ENCODE data around the gene EGFL8.

Gene EGFL8

GRCh38 chr6:32146687-32147086 lies 17.7 kb upstream of the EGFL8 start:
- no peak for DNase-seq (ENCODE audit: low read depth)

DNA sequence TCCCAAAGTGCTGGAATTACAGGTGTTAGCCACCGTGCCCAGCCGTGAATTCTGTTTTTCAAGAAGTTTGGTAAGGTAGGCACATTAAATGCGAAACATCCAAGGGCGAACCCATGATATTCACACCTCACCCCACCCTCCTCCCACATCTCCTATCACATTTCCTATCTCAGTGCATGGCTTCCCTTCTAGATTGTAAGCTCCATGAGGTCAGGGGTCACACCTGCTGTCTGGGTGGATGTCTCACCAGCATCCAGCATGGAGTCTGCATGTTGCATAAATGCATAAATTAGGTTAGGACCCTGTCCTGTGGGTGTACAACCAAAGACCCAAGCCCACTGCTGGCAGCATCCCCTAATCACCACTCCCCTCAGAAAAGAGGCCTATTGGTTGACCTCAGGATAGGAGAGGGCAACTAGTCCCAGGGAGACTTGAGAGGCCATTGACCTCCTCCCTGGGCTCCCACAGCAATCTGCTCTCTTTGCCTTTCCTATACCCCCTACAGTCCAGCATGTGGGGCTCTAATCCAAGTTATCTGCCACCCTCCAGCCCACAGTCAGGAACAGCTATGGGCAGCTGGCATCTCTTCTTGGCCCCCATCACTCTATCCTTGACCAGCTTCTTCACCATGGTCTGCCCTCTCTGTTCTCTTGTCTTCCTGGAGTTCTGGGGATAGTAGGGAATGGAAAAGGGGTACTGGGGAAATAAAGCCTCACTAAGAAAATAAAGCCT lies 16.8 kb upstream of the EGFL8 start:
- DNase-seq (ENCODE audit: low read depth), result no peak

DNA sequence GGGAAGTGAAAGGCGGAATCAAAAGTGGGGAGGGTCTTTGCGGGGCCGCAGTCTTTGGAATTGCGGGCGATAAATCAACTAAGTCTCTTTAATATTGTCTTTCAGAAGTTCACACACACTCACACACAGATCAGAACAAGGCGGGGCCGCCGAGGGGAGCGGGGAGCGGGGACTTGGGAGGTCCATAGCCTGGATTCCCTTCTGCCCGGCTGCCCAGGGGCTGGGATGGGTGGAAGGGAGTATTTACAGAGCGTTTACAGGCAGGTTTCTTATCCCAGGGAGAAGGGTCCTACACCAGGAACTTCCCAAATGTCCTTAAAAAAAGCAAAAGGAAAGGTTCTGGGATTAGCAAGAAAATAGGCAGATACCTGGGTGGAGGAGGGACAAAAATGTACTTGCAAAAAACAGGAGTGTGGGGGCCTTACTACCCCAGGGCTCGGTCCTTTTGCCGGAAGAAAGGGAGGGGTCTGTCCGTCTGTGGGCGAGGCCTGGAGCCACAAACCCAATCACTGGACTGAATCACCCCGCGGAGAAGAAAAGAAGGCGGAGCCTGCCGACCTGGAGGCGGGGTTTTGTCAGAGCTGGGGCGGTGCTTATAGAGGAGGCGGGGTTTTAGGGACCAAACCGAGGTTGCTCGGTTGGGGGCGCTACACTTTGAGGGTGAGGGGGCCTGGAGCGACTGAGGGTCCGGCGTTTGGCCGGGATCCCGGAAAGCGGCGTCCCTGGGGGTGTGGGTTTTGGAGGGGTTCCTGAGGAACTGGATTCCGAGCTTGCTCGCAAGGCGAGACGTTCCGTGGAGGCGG lies 15.9 kb upstream of the EGFL8 start:
- peak; percentile 52 for DNase-seq (ENCODE audit: low read depth)

DNA sequence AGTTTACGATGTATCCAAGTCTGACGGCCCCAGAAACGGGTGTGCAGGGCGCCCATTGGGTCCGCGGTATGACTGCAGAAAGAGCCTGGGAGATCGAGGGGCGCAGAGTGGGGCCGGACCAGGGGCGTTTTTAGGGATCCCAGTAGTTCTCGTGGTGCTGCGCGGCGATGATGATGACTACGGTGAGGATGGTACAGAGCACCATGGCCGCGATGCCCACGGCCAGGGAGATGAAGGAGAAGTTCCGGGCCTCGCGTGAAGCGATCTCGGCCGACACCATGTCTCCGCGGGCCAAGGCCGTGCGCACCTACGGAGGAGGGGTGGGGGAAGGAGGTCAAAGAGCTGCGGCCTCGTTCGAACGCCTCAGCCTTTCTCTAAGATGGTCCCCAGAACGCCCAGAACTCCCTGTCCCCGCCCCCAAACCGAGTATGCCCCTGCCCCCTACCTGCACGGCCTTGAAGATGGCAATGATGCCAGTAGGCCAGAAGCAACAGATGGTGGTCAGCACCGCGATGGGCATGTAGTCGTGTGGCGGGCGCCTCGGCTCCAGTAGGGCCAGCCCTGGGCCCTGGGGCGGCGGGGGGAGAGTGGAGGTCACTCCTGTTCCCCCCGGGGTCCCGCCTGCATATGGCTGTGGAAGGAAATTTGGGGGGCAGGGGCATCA lies 15.2 kb upstream of the EGFL8 start:
- no peak for DNase-seq (ENCODE audit: low read depth)

GRCh38 chr6:32149932-32150870 lies 14.2 kb upstream of the EGFL8 start:
- no peak for DNase-seq (ENCODE audit: low read depth)

GRCh38 chr6:32151181-32151862 lies 13.1 kb upstream of the EGFL8 start:
- DNase-seq (ENCODE audit: low read depth), result no peak

GRCh38 chr6:32151863-32152768 lies 12.3 kb upstream of the EGFL8 start, which contains the start of gene PRRT1:
Gene PRRT1, minus strand, starts transcription at chr6:32151939. Its CDS starts 112 bp downstream, at chr6:32151827.
- no peak for DNase-seq (ENCODE audit: low read depth)

GRCh38 chr6:32152769-32153563 lies 11.4 kb upstream of the EGFL8 start:
- DNase-seq (ENCODE audit: low read depth), result peak; percentile 41

- peak; percentile 97 for DNase-seq (ENCODE audit: low read depth)
These were observed 10.6 kb upstream of the EGFL8 start, which contains the start of gene PPT2 for GRCh38 chr6:32153564-32154513. Gene PPT2, plus strand, starts transcription at chr6:32154141. Its CDS starts 454 bp downstream, at chr6:32154595.

DNA sequence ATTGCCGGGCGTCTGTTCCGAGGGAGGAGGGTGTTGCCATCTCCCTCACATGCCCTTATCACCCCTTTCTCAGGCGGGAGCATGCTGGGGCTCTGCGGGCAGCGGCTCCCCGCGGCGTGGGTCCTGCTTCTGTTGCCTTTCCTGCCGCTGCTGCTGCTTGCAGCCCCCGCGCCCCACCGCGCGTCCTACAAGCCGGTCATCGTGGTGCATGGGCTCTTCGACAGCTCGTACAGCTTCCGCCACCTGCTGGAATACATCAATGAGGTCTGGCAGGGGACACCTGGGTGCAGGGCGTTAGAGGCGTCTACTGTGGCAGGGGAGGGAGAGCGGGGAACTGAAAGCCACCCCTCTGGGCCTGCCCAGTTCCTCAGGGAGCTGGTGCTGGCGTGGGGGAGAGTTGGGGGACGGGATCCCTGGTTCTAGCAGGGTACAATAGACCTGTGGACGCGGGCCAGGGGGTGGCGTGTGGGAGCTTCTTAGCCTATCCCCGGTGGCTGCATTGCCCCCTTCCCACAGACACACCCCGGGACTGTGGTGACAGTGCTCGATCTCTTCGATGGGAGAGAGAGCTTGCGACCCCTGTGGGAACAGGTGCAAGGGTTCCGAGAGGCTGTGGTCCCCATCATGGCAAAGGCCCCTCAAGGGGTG lies 9.8 kb upstream of the EGFL8 start:
- DNase-seq (ENCODE audit: low read depth), result peak; percentile 73

GRCh38 chr6:32156891-32157290 lies 7.5 kb upstream of the EGFL8 start:
- no peak for DNase-seq (ENCODE audit: low read depth)

DNA sequence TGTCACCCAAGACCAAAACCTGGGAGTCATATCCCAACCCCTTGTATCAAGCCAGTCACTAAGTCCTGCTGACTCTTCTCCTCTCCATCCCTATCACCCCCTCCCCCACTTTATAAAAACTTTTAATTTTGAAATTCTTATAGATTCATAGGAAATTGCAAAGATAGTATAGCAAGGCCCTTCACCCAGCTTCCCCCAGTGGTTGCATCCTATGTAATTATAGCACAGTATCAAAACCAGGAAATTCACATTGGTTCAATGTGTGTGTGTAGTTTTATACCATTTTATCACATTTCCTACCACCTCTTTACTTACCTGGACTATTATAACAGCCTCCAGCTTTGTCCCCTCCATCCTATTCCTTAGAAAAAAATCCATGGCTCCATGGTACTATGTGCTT lies 6.3 kb upstream of the EGFL8 start:
- no peak for DNase-seq (ENCODE audit: low read depth)

- DNase-seq (ENCODE audit: low read depth), result no peak
These were observed 686 bp upstream of the EGFL8 start for GRCh38 chr6:32163559-32164258.

- DNase-seq (ENCODE audit: low read depth), result no peak
These were observed 2.1 kb downstream of the EGFL8 start for GRCh38 chr6:32166411-32167061.

DNA sequence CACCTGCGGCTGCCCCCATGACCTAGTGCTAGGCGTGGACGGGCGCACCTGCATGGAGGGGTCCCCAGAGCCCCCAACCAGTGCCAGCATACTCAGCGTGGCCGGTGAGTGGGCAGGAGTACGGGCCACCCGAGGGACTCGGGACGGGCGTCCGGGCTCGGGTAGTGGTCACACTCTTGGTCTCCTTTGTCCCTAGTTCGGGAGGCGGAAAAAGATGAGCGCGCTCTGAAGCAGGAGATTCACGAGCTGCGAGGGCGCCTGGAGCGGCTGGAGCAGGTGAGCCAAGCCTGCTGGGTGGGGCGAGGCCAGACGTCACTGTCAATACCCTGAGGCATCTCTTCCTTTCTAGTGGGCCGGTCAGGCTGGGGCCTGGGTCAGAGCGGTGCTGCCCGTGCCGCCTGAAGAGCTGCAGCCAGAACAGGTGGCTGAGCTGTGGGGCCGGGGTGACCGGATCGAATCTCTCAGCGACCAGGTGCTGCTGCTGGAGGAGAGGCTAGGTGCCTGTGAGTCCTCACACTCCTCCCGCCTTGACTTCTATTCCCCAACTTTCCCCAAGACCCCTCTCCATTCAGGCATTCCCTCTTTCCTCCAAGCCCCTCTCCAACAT lies 2.9 kb downstream of the EGFL8 start:
- no peak for DNase-seq (ENCODE audit: low read depth)

- no peak for DNase-seq (ENCODE audit: low read depth)
These were observed 3.4 kb downstream of the EGFL8 start for GRCh38 chr6:32167761-32168262.
